HG02973 (cell line): ENCODE measurements around the gene ASTL.
"Not testable (repeated sequence)": the region's sequence is repeated elsewhere in the genome, so short reads cannot be mapped to it uniquely, and the experiment has no call there.

Source experiments
- ATAC-seq: cut with Tn5 transposase; IDR thresholded peaks from one replicate; pipeline ENCODE4 v1.9.1; 2021; ENCODE audit warnings: moderate library complexity; ENCODE audit not compliant: unreplicated experiment

The ASTL gene

DNA sequence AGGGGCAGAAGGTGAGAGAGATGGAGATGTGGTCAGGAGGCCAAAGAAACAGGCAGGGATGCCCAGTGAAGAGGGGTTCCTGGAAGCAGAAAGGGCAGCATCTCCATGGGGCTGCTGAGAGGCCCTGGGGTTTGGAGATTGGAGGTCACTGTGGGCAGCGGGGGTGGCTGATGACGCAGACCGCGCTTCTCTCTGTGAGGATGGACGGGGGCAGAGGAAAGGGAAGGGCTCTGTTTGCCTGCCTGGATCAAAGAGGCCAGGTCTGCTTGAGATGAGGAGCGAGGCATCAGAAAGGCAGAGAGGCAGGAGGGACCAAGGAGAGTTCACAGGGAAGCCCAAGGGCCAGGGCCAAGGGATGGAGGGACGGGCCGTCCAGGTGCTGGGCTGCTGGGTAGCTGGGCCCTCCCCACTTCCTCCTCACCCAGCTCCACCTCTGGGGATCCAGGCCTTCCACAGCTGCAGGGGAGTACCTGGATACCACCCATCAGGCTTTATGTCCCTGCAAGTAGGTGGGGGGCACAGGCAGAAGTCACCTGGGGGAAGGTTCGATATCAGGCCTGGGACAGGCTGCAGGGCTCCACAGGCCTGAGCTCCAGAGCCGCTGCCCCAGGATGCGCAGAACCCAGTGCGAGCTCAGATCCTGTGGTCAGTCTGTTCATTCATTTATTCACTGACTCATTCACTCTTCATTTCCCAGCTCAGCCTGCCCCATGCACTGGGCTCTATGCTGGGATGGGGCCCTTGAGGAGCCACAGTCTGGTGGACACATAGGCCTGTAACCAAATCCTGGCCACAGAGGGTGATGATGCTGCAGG is 52.6 kb downstream of the ASTL start:
- ATAC-seq = no peak

DNA sequence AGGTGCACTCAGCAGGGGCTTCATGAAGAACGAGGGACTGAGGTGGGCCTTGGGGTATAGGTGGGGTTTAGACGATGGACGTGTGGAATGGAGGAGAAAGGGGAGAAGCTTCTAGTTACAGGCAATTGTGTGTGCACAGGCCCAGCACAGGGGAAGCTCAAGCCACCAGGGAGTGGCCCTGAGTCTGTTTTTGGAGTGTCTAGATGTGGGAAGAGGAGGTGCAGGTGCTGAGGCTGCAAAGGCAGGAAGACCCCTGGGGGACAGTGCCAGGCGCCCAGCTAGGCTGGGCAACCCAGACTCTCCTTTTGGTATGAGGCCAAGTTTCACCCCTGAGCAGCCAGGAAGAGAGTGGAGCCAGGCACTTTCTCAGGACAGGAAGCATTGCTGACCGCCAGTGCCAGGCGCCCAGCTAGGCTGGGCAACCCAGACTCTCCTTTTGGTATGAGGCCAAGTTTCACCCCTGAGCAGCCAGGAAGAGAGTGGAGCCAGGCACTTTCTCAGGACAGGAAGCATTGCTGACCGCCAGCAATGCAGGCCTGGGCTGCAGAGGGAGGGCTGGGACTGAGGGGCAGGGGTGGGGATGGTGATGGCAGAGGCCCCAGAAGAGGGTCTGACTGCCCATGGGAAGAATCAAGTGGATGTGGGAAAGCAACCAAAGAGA is 53.3 kb downstream of the ASTL start:
- ATAC-seq = not testable (repeated sequence)

GRCh38 chr2:96083989-96084857 is 54.1 kb downstream of the ASTL start:
- ATAC-seq = no peak

DNA sequence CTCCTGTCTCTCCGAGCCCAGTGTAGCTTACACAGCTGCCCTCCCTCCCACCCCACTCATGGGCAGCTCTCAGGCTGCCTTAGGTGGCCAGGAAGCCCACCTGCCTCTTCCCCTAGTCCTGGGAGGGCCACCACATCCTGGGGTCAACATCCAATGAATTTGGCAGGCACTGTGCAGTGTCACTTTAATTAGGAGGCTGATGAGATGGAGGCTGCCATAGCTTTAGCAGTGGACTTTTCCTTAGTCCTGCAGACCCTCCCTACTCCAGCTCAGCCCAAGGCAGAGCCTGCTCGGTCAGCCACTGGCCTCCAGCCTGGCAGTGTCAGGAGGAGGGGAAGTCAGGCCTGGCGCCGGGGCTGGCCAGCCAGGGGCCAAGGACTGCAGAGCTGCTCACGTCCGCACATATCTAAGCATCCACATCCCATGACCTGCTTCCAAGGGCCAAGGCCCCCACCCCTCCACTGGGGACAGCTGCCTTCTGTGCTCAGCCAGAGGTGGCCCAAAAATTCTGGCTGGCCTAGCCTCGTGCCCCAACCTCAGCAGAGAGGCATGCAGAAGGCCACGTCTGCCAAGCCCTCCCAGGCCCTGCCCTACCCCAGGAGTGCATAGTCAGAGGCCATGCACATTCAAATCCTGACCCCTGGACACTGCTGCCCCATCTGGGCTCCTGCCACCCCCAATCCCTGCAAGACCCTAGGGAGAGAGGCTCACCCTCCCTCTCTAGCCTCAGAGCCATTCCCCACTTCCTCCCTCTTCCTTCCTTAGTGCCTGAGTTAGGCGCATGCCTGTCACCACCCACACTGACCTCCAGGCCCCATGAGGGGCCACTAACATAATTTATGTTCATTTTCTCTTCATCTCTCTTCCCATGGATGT is 55.0 kb downstream of the ASTL start:
- ATAC-seq = no peak

DNA sequence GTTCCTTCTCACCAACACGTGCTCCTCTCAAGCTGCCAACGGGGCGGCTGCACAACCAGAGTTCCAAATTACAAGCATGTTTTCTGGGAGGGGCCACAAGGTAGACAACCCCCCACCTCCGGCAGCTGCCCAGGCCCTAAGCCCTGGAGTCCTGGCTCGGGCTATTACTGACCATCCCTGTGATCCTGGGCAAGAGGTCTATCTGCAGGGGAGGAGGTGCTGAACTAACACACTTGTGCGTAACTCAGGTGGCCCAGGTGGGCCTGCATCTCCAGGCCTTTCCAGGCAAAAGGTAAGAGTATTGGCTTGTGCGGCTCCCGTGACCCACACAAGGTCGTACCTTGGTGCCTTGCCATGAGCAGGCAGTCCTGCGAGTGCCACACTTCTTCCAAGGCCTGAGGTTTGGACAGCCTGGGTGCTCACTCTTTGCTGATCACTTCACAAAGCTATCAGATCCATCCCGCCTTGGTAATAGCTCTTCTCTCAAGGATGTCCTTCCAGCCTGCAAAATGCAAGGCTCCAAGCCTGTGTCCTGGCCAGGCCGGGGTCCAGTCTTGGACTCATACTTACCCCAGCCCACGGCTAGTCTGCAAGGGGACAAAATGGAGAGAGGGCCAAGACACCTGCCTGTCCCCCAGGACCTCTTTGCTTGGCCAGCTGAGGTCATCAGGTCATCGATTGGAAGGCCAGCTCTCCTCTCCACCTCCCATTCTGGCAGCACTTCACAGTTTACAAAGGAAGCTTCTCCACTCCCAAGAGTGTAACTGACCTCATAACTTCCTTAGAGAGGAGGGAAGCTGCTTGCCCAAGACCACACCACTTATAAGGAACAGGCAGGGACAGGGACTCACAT is 55.9 kb downstream of the ASTL start:
- ATAC-seq = no peak

GRCh38 chr2:96081042-96081441 is 57.3 kb downstream of the ASTL start:
- no peak for ATAC-seq

DNA sequence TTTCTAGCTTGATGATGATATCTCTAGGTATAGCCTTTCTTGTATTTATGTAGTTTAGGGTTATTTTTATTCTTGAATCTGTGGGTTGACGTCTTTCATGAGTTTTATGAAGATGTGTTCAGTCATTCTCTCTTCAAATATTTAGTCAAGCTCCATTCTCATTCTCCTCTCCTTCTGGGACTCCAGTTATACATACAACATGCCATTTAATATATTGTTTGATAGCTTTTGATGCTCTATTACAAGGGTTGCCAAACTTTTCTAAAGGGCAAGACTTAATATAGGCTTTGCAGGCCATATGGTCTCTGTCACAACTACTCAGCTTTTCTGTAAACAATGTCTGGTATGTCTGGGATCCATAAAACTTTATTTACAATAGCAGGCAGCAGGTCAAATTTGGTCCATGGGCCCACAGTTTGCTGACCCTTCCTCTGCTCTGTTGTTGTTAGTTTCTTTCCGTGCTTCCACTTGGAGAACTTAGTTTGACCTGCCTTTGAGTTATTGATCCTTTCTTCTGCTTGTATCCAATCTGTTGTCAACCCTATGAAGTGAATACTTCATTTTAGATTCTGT is 63.0 kb downstream of the ASTL start:
- no peak for ATAC-seq

DNA sequence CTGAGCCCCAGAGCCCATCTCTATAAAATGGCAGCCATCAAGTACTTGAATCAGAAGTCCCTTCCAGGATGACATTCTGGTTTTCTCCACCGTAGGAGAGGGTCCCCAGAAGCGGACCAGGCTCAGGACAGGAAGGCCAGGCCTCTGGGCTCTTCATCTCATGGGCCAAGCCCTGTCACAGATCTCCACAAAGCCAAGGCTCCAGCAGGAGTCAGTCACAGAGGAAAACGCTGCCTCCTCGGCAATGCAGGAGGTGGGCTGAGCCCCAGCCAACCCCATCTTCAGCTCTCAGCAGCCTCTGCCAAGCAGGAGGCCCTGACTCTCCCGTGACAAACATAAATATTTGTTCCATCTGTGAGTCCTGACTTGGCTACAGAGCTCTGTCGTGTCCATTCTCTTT is 64.1 kb downstream of the ASTL start:
- ATAC-seq = no peak

DNA sequence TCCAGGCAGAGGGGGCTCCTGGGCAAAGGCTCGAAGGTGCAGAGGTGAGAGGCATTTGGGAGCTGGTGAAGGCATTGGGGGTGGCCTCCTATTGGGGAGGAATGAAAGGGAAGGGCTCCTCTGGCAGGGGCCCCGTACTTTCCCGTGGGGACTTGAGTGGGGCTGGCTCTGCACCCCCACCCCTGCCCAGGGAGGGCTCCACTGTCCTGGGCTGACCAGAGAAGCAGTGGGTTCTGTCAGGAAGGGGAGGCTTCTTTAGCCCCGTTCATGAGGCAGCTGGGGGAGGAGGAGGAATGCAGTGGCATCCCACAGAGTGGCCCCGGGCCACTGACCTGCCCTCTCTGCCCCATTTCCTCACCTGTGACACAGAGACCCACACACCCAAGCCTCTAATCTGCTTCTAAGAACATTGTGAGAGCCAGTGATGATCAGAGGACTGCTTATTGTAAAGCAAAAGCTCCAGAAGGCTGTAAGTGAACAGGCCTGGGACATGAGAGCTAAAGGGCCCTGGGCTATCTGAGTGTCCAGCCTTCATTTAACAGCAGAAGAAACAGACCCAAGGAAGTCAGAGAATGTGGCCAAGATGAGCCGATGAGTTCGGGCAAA is 65.0 kb downstream of the ASTL start:
- ATAC-seq = no peak
